ENCODE data around the gene PRKCB.

Gene PRKCB

DNA sequence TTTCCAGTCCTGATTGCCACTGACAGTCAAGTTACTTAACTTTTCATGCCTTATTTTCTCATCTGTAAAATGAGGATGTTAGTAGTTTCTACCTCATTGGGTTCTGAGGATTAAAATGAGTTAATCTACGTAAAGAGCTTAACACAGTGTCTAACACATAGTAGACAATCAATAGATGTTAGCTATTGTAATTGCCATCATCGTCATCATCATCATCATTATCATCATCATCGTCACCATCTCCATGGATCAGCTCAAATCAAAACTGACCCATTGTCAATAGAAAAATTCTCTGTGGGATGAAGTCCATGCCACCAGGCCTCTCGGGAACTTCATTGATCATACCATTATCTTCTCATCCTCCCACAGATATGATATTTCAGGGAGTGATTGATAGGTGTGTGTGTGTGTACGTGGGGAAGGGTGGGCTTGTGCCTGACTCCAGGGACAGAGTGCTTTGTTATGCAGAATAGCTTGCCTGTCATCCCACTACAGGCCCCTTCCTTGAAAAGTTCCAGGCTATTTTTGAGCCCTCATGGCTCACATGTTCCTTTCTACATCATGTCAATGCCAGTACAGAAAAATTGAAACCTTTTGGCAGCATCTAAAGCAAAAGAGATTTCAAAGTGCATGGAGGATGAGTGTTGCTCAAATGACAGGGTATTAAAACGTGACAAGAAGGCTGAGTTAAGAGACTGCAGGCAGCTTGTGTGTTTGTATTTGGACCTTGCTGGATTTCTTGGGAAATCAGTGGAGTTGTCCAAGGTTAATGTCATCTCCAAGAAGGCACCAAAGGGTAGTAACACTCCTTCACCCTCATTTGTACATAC lies 133.9 kb downstream of the PRKCB start:
- DNase-seq: no peak

GRCh38 chr16:23974223-23974622 lies 138.4 kb downstream of the PRKCB start:
- no peak for DNase-seq

- no peak for DNase-seq
These were observed 139.5 kb downstream of the PRKCB start for GRCh38 chr16:23975293-23975692.

DNA sequence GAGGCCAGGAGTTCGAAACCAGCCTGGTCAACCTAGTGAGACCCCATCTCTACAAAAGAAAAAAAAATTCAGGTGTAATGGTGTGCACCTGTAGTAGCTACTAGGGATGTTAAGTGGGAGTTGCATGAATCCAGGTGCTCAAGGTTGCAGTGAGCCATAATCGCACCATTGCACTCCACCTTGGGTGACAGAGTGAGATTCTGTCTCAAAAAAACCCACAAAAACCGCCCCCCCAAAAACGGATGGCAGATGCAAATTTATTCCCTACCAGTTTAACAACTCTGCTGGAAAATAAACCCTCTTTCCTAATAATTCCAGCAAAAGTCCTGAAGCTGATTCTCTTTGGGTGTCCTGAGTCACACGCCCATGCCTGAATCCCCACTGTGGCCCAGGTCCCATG lies 140.3 kb downstream of the PRKCB start:
- DNase-seq: no peak

- peak in 1 of 2 donors; percentile 89 for DNase-seq
These were observed 140.7 kb downstream of the PRKCB start for GRCh38 chr16:23976524-23976923.

GRCh38 chr16:23979441-23979840 lies 143.7 kb downstream of the PRKCB start:
- no peak for DNase-seq

DNA sequence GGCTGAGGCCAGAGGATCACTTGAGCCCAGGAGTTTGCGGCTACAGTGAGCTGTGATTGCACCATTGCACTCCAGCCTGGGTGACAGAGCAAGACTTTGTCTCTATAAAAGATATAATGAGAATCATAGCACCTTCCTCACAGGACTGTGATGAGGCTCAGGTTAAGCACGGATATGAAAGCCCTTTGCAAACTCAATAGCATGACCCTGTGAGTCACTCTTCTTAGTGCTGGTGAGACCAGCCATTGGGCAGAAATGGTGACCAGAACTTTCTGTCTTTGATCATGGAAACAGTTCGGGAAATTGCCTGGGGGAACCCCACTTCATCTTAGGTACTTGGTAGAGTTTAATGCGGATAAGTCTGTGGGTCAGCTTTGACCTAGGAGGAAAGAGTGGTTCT lies 144.2 kb downstream of the PRKCB start:
- DNase-seq: no peak

GRCh38 chr16:23981429-23982399 lies 145.9 kb downstream of the PRKCB start:
- no peak for DNase-seq

GRCh38 chr16:23986455-23986854 lies 150.7 kb downstream of the PRKCB start:
- no peak for DNase-seq

DNA sequence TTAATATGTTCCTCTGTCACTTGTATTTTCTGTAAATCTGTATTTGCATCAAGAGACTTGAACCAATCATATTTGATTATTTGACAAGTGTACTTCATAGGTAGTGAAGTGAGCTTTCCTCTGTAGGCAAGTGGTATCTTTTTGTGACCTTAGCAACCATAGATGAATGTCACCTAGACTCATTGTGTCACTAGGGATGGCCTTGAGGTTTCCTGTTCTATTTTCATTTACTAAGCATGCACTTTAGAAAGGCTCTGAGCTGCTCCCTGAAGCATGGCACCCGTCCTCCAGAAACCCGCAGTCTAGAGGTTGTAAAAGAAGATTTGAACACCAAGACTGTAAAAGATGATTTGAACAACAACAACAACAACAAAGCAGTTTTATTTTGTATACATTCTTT lies 151.7 kb downstream of the PRKCB start:
- no peak for DNase-seq

GRCh38 chr16:23990507-23990906 lies 154.7 kb downstream of the PRKCB start:
- DNase-seq: no peak

DNA sequence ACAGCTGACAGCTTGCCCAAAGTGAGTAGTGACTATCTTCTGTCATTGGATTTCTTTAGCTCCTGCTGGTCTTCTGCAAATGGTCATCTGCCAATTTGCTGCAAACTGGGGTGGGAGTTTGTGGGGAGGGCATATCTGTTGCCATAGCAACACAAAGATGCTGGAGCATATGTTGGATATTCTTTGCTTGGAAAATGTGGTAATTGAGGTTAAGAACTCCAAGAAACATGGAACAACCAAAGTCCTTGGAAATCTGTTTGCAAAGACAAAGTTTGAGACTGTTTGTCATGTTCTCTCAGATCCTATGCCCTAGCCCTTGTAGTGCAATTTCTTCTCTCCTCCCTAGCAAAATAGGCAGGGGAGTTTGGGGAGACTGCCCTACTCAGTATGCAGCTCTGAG lies 155.3 kb downstream of the PRKCB start:
- DNase-seq: no peak

- no peak for DNase-seq
These were observed 158.8 kb downstream of the PRKCB start for GRCh38 chr16:23994615-23995014.

DNA sequence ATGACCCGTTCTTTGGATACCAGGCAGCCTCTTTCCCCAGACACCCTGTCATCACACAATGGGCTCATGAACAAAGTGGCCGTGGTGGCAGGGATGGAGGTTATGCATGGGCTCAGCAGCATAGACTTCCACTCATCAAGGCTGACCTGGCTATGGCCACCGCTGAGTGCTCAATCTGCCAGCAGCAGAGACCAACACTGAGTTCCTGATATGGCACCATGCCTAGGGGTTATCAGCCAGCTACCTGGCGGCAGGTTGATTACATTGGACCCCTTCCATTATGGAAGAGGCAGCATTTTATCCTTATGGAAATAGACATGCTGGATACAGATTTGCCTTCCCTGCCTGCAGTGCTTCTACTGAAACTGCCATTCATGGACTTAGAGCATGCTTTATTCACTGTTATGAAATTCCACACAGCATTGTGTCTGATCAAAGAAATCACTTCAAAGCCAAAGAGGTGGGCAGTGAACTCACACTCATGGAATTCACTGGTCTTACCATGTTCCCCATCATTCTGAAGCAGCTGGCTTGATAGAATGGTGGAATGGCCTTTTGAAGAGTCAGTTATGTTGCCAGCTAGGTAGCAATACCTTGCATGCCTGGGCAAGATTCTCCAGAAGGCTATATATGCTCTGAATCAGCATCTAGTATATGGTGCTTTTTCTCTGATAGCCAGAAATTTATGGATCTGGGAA lies 160.6 kb downstream of the PRKCB start:
- no peak for DNase-seq

DNA sequence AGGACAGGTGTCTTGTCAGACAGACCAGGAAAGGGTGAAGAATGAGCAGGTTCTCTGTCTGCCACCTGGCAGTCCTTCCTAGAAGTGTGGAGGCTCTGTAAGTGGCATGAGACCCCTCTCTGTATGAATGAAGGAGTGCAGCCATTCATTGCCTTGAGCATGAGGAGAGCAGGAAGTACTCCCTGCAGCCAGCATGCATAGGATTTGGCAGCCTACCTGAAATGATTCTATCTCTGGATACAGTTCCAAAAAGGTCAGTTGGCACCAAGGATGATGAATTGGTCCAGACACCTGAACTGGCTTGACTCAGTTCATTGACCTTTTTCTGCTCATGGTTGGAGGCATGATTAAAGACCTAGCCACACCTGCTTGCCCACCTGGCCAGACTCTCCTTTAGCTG lies 163.0 kb downstream of the PRKCB start:
- DNase-seq: no peak

GRCh38 chr16:23999663-24000062 lies 163.9 kb downstream of the PRKCB start:
- DNase-seq: no peak

- DNase-seq: no peak
These were observed 165.9 kb downstream of the PRKCB start for GRCh38 chr16:24001710-24002109.

DNA sequence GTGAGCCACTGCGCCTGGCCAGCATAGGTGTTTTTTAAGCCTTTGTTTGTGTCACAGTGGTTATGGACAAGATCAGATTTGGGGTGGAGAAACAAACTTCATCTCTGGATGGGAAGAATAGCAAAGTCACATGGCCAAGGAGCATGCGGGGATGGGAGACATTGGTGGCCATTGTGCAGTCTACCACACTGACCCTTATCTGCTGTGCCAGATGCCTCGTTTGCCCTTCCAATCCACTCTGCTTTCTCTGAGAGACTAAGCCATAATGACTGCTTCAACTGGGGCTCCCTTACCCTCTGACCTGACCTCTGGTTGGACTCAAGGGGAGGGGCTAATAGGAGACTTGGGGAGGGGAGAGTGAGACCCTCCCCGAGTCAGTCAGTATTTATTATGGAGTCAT lies 166.8 kb downstream of the PRKCB start:
- no peak for DNase-seq

- peak in 1 of 2 donors; percentile 36 for DNase-seq
These were observed 169.8 kb downstream of the PRKCB start for GRCh38 chr16:24005577-24005976.

DNA sequence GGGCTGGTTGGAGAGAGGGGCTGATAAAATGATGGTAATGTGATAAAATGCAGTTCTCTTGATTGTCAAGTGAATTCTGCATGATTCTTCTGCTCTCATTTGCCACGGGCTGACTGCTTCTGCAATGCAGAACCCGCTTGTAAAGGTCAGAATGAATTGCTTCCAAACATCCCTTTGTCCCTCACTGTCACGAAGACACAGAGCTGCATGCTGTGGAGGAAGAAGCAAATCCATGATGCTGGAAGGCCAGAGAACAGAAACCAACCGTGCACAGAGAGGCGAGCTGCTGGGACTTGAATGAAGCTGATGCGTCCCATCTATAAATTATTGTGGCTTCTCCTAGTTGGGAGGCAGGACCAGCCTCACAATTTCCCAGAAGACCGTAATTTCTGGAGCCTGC lies 171.6 kb downstream of the PRKCB start:
- DNase-seq: no peak

GRCh38 chr16:24007934-24008333 lies 172.2 kb downstream of the PRKCB start:
- no peak for DNase-seq

DNA sequence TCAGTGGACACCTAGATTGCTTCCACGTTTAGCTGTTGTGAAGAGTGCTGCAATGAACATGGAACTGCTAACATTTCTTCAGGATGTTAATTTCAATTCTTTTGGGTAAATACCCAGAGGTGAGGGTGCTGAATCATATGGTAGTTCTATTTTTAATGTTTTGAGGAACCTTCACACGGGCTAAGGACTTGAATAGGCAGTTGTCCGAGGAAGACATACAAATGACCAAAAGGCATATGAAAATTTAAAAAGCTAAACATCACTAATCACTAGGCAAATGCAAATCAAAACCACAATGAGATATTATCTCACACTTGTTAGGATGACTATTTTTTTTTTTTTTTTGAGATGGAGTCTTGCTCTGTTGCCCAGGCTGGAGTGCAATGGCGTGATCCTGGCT lies 173.3 kb downstream of the PRKCB start:
- peak in 1 of 2 donors; percentile 20 for DNase-seq

GRCh38 chr16:24009955-24010354 lies 174.2 kb downstream of the PRKCB start:
- no peak for DNase-seq
